ENCODE data around the gene HKDC1.

HKDC1 gene

GRCh38 chr10:69217119-69217754 lies 2.9 kb upstream of the HKDC1 start:
- FAIRE-seq (no peak), DNase-seq (ENCODE audit: insufficient read length, low spot score) (no peak)
- TF ChIP-seq, protein P1, sequence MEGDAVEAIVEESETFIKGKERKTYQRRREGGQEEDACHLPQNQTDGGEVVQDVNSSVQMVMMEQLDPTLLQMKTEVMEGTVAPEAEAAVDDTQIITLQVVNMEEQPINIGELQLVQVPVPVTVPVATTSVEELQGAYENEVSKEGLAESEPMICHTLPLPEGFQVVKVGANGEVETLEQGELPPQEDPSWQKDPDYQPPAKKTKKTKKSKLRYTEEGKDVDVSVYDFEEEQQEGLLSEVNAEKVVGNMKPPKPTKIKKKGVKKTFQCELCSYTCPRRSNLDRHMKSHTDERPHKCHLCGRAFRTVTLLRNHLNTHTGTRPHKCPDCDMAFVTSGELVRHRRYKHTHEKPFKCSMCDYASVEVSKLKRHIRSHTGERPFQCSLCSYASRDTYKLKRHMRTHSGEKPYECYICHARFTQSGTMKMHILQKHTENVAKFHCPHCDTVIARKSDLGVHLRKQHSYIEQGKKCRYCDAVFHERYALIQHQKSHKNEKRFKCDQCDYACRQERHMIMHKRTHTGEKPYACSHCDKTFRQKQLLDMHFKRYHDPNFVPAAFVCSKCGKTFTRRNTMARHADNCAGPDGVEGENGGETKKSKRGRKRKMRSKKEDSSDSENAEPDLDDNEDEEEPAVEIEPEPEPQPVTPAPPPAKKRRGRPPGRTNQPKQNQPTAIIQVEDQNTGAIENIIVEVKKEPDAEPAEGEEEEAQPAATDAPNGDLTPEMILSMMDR (IDR thresholded peaks at IDR 0.05; ENCODE audit: insufficient read depth, missing control alignments), result no peak

DNA sequence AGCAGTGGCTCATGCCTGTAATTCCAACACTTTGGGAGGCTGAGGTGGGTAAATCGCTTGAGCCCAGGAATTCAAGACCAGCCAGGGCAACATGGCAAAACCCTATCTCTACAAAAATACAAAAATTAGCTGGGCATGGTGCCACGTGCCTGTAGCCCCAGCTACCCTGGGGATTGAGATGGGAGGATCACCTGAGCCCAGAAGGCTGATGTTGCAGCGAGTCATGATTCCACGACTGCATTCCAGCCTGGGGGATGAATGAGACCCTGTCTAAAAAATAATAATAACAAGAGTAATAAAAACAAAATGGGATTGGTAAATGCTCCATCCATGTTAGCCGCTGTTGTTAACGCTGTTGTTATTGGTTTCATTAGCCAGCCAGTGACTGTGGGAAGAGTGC lies 1.3 kb upstream of the HKDC1 start:
- DNase-seq (ENCODE audit: insufficient read length, low spot score) (no peak), FAIRE-seq (no peak)
- TF ChIP-seq, protein P1 (IDR thresholded peaks at IDR 0.05; ENCODE audit: insufficient read depth, missing control alignments), result no peak

DNA sequence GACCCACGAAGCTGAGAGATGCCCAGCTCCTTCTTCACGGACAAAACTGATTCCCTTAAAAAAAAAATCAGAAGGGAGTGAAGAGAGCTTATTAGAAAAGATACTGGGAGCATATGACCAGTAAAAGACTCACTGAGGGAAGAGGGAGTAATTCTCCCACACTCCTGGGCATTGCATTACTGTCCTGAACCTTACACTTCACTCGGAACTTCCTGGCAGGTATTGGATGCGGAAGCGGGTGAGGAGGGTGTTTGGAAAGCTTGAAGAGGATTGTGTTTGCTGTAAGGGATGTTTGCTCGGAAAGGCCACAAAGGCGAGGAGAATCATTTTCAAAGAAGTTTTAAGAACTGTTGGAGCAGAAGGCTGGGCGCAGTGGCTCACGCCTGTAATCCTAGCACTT lies 375 bp downstream of the HKDC1 start:
- TF ChIP-seq, protein P1 (IDR thresholded peaks at IDR 0.05; ENCODE audit: insufficient read depth, missing control alignments), result no peak
- DNase-seq (ENCODE audit: insufficient read length, low spot score) (no peak), FAIRE-seq (no peak)

DNA sequence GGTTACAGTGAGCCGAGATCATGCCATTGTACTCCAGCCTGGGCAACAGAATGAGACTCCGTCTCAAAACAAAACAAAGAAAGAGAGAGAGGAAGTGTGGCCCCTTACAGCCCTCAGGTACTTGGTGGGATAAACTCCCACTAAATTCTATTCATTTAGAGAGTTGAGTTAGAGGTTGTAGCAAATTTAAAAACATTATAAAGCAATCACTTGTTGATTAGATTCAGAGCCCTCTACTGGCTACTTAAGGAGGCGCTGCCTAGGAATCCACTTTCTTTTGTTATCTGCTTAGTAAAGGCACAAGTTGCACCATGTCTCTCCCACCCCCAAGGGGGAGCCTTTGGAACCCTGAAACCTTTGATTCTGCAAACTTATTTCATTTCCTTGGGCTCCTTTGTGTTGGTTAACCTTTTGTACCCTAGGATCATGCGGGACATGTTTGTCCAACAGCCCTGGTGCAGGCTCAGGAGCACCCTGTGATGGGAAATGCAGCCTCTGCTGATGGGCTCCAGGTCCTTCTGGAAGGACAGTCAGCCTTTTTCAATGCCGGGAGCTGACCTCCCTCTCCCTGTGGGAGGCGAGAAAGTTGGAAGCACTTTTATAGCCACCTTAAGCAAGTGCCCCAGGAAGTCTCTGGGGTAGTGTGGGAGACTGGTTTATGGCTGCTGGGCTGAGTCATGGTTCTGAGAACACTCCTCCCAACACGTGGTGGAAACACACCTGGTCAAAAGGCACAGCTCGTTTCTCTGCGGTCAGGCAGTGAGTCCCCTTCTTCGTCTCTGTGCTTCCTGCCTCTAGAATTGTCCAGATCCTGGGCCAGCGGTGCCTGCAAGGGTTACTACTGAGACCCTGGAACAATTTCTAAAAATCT lies 2.3 kb downstream of the HKDC1 start:
- no peak for FAIRE-seq

GRCh38 chr10:69223028-69223342 lies 2.9 kb downstream of the HKDC1 start:
- DNase-seq (ENCODE audit: insufficient read length, low spot score), result no peak
- TF ChIP-seq, protein P1 (IDR thresholded peaks at IDR 0.05; ENCODE audit: insufficient read depth, missing control alignments), result no peak
- FAIRE-seq, result no peak

More for the DNA sequence above, 2.3 kb downstream of the HKDC1 start:
- TF ChIP-seq, protein P1 (IDR thresholded peaks at IDR 0.05; ENCODE audit: insufficient read depth, missing control alignments), result peak; percentile 56
- no peak for DNase-seq (ENCODE audit: insufficient read length, low spot score)

DNA sequence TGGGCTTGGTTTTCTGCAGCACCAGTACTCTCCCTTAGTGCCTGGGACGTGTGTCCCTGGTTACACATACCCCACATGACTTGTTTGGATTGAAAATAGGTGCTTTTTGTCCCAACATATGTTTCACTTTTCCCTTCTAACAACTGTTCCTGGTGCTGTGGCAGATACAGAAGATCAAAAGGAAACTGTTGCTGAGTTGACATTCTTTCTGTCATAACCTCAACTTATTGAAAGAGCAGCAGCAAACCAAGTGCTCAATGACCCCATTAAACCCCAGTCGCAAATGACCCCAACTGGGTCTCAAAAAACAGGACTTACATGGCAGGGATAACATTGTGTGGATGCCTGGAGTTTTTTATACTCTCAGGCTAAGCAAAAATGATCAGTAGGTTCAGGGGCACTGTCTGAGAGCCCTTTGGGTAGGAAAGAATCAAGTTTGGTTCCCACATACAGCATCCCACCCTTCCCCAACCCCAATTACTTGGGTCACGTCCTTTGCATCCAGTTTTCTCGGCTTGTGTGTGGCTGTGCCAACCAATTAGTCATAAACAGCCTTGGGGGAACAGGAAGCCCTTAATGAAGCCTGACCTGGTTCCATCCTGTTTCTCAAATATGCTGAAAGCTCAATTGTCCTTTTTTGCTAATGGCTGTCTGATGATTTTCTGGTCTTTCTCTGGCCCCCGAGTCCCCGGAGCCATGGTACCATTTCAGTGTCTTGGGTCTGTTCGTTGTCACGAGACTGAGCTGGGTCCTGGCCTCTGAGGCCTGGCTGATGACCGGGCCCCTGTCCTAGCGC lies 4.9 kb downstream of the HKDC1 start:
- TF ChIP-seq, protein P1 (IDR thresholded peaks at IDR 0.05; ENCODE audit: insufficient read depth, missing control alignments), result no peak
- DNase-seq (ENCODE audit: insufficient read length, low spot score), result no peak
- FAIRE-seq, result no peak

Measured in D721Med (cell line).